PC-3 (cell line): ENCODE data around the gene PRMT3. TPM values are rescaled to one million over a fixed set of nuclear protein-coding genes. Genes with fewer than 3 reads are reported as not detected.
"Not testable (repeated sequence)": the region's sequence is repeated elsewhere in the genome, so short reads cannot be mapped to it uniquely, and the experiment has no call there.

ENCODE experiments used
- ATAC-seq: fragments of 200-7000 bp; cut with Tn5 transposase; 2 replicates; pipeline ENCODE4 v1.9.1; 2020; ENCODE audit warnings: mild to moderate bottlenecking, moderate library complexity
- BruUV-seq: library from RNA; stranded (reverse); fragments of 400-500 nt; replicated peaks from 2 replicates; lab custom pipeline; 2021; lab: Mats Ljungman, UMichigan
- CTCF ChIA-PET: fragments of 300-600 bp; sonication (Branson Sonifier 250); formaldehyde crosslinking; loops from one replicate; lab custom pipeline; 2022; ENCODE audit warnings: antibody characterized with exemption; lab: Charles Lee
- POLR2A ChIA-PET: fragments of 300-600 bp; sonication (Branson Sonifier 250); formaldehyde crosslinking; loops from one replicate; lab custom pipeline; 2022; ENCODE audit warnings: antibody characterized with exemption; ENCODE audit not compliant: unreplicated experiment; lab: Charles Lee
- DNase-seq: peaks from one replicate; pipeline ENCODE4 v3.0.0-alpha.2; 2015
- H2AFZ ChIP-seq: fragments of 300-600 bp; sonication (generic); 2 replicates; pipeline ENCODE4 v1.6.0; 2016; ENCODE audit warnings: antibody characterized with exemption, low read length
- H3F3A ChIP-seq: fragments of 300-600 bp; sonication (generic); one replicate; pipeline ENCODE4 v1.6.0; 2017; ENCODE audit warnings: antibody characterized with exemption, low read length, control low read depth, mild to moderate bottlenecking; ENCODE audit not compliant: unreplicated experiment
- H3K27ac ChIP-seq: fragments of 300-600 bp; sonication (generic); 2 replicates; pipeline ENCODE4 v1.5.1; 2016; ENCODE audit warnings: mild to moderate bottlenecking, low read length
- H3K27me3 ChIP-seq: fragments of 300-600 bp; sonication (generic); 2 replicates; pipeline ENCODE4 v1.6.1; 2016; ENCODE audit warnings: low read length, mixed read lengths
- H3K36me3 ChIP-seq: fragments of 300-600 bp; sonication (generic); 2 replicates; pipeline ENCODE4 v1.6.1; 2016; ENCODE audit warnings: low read depth, mixed run types, low read length, mixed read lengths
- H3K4me1 ChIP-seq: fragments of 300-600 bp; sonication (generic); 2 replicates; pipeline ENCODE4 v1.5.1; 2016; ENCODE audit warnings: low read length; ENCODE audit not compliant: insufficient read depth
- H3K4me2 ChIP-seq: fragments of 300-600 bp; sonication (generic); 2 replicates; pipeline ENCODE4 v1.6.0; 2016; ENCODE audit warnings: low read length
- H3K4me3 ChIP-seq: fragments of 300-600 bp; sonication (generic); 2 replicates; pipeline ENCODE4 v1.5.1; 2016; ENCODE audit warnings: mild to moderate bottlenecking, low read length, mixed read lengths
- H3K79me2 ChIP-seq: fragments of 300-600 bp; sonication (generic); 2 replicates; pipeline ENCODE4 v1.6.1; 2017; ENCODE audit warnings: low read length, mixed read lengths
- H3K9ac ChIP-seq: fragments of 300-600 bp; sonication (generic); 2 replicates; pipeline ENCODE4 v1.6.0; 2016; ENCODE audit warnings: mild to moderate bottlenecking, low read length
- H3K9me2 ChIP-seq: fragments of 300-600 bp; sonication (generic); replicated peaks from 2 replicates; pipeline ENCODE4 v1.6.1; 2016; ENCODE audit warnings: mixed run types, low read length, mixed read lengths
- H3K9me3 ChIP-seq: fragments of 300-600 bp; sonication (generic); 2 replicates; pipeline ENCODE4 v1.6.1; 2016; ENCODE audit warnings: low read length, mixed read lengths
- H4K20me1 ChIP-seq: fragments of 300-600 bp; sonication (generic); 2 replicates; pipeline ENCODE4 v1.6.1; 2016; ENCODE audit warnings: low read length, mixed read lengths
- CTCF ChIP-seq: fragments of 300-600 bp; sonication (generic); conservative IDR thresholded peaks from 2 replicates; pipeline ENCODE4 v1.5.1; 2017; ENCODE audit warnings: antibody characterized with exemption, low read depth, mild to moderate bottlenecking, low read length
- EZH2 ChIP-seq: fragments of 300-600 bp; sonication (generic); IDR thresholded peaks from one replicate; pipeline ENCODE4 v1.6.1; 2017; ENCODE audit warnings: antibody characterized with exemption, mild to moderate bottlenecking, low read length; ENCODE audit not compliant: unreplicated experiment
- EZH2phosphoT487 ChIP-seq: fragments of 300-600 bp; sonication (generic); IDR thresholded peaks from 2 replicates; pipeline ENCODE4 v1.6.1; 2018; ENCODE audit warnings: mild to moderate bottlenecking, antibody characterized with exemption, low read length, borderline replicate concordance
- intact Hi-C: fragments of 100-400 bp; cut with micrococcal nuclease; formaldehyde crosslinking; loops from 2 replicates; pipeline ENCODE4 v1.9.0; 2023
- total RNA-seq: library from RNA; depleted of rRNA; stranded (reverse); fragments of >200 nt; gene quantifications from 2 replicates; pipeline ENCODE4 v1.2.3, GENCODE V29; 2014

PRMT3 gene
- total RNA-seq, 1 experiment from 2014 or later, result 43.7 TPM

GRCh38 chr11:20374741-20375300 lies 12.7 kb upstream of the PRMT3 start:
- H3K9me3 ChIP-seq, result no peaks in the 10 kb centered on the region
- POLR2A ChIA-PET, result no interaction called here

GRCh38 chr11:20376162-20376730 lies 11.3 kb upstream of the PRMT3 start:
- H2AFZ ChIP-seq, result no peak overlapping the region
- TF ChIP-seq EZH2, result no peak
- no peak for TF ChIP-seq CTCF
- TF ChIP-seq EZH2phosphoT487, result no peak
- ATAC-seq, result no peak
- ChIA-PET POLR2A (no interaction called here), CTCF (no interaction called here)
- no peaks in the 10 kb centered on the region for H3K27me3 ChIP-seq
- no peak overlapping the region for H3K9ac ChIP-seq
- peaks cover 15% of the 10 kb centered on the region for H3K4me1 ChIP-seq
- no peaks in the 10 kb centered on the region for H4K20me1 ChIP-seq
- no peaks in the 10 kb centered on the region for H3F3A ChIP-seq
- H3K9me3 ChIP-seq, result no peaks in the 10 kb centered on the region
- H3K4me2 ChIP-seq, result no peak overlapping the region
- DNase-seq, result no peak
- intact Hi-C loops, result no loop called here
- no peaks in the 10 kb centered on the region for H3K9me2 ChIP-seq
- no peak overlapping the region for H3K4me3 ChIP-seq
- peaks cover 6% of the 10 kb centered on the region; the same call in 1 of the 2 replicates for H3K79me2 ChIP-seq
- no peak overlapping the region for H3K27ac ChIP-seq
- peaks cover 17% of the 10 kb centered on the region; the same call in 1 of the 2 replicates for H3K36me3 ChIP-seq
- no TSS peak for BruUV-seq

More at GRCh38 chr11:20374741-20375300, 12.7 kb upstream of the PRMT3 start:
- H3F3A ChIP-seq, result no peaks in the 10 kb centered on the region
- no peak overlapping the region for H3K4me3 ChIP-seq
- ATAC-seq, result no peak
- no peak for TF ChIP-seq CTCF
- no peak for TF ChIP-seq EZH2
- no peak for TF ChIP-seq EZH2phosphoT487
- H3K4me1 ChIP-seq, result peaks cover 20% of the 10 kb centered on the region
- H4K20me1 ChIP-seq, result no peaks in the 10 kb centered on the region
- H3K9me2 ChIP-seq, result no peaks in the 10 kb centered on the region
- no peak overlapping the region for H3K4me2 ChIP-seq
- peaks cover 16% of the 10 kb centered on the region; the same call in 1 of the 2 replicates for H3K36me3 ChIP-seq
- H3K9ac ChIP-seq, result no peak overlapping the region
- no TSS peak for BruUV-seq
- peak overlapping the region; percentile 18; the same call in 1 of the 2 replicates for H3K27ac ChIP-seq
- intact Hi-C loops, result no loop called here
- H3K27me3 ChIP-seq, result no peaks in the 10 kb centered on the region
- DNase-seq, result no peak
- peaks cover 10% of the 10 kb centered on the region for H3K79me2 ChIP-seq
- H2AFZ ChIP-seq, result no peak overlapping the region
- CTCF ChIA-PET, result no interaction called here

DNA sequence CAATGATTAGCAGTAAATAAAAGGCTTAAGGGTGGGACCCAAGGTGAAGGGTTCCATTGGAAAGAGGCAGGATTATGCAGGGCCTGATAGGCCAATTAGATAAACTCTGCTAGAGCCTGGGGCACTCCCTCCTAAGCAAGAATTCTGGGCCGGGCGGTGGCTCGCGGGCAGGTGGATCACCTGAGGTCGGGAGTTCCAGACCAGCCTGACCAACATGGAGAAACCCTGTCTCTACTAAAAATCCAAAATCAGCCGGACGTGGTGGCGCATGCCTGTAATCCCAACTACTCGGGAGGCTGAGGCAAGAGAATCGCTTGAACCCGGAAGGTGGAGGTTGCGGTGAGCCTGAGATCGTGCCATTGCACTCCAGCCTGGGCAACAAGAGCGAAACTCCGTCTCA lies 1.5 kb upstream of the PRMT3 start:
- H3K9ac ChIP-seq, DNase-seq, H2AFZ ChIP-seq, CTCF ChIA-PET, H3F3A ChIP-seq, H3K9me2 ChIP-seq, H4K20me1 ChIP-seq, H3K36me3 ChIP-seq, H3K27ac ChIP-seq, intact Hi-C loops, H3K4me2 ChIP-seq, POLR2A ChIA-PET, H3K4me3 ChIP-seq, H3K27me3 ChIP-seq, ATAC-seq, BruUV-seq, H3K4me1 ChIP-seq, H3K9me3 ChIP-seq: not testable (repeated sequence)
- H3K79me2 ChIP-seq, result peaks cover 28% of the 10 kb centered on the region
